Measurements from ENCODE around the gene ACTA2.

- TF ChIP-seq CTCF (IDR thresholded peaks at IDR 0.05) = no peak
- no peak for TF ChIP-seq EZH2 (IDR thresholded peaks at IDR 0.05; ENCODE audit: borderline replicate concordance, insufficient read depth, low read depth, low read length, poor library complexity, severe bottlenecking)
These were observed 28.9 kb upstream of the ACTA2 start for GRCh38 chr10:88981435-88981834.
